Measurements from ENCODE around the gene GATAD2B.
A peak's percentile ranks its signal among the peaks of the same experiment; 100 is the strongest.

GATAD2B gene

GRCh38 chr1:153945795-153946621 lies 23.2 kb upstream of the GATAD2B start:
- Histone ChIP-seq H3K36me3 (ENCODE audit: insufficient read depth, low read length) (peaks cover 4% of the 10 kb centered on the region; the same call in 1 of the 2 replicates), H3K27ac (peak overlapping the region; percentile 50; the same call in 1 of the 2 replicates), H3K4me3 (peak overlapping the region; percentile 92), H3K9me3 (ENCODE audit: low read depth, low read length) (no peaks in the 10 kb centered on the region), H3K9ac (ENCODE audit: insufficient read length) (peak overlapping the region; percentile 84)
- TF ChIP-seq EZH2 (IDR thresholded peaks at IDR 0.05): no peak
- TF ChIP-seq FOXP2 (optimal IDR thresholded peaks at IDR 0.05; ENCODE audit: control extremely low read depth, extremely low read length, insufficient read depth): no peak
- no peak for TF ChIP-seq POLR2AphosphoS5 (IDR thresholded peaks at IDR 0.05; ENCODE audit: borderline replicate concordance, low read depth, low read length)
- no peak for DNase-seq (ENCODE audit: low read depth, low spot score)

GRCh38 chr1:153945131-153945794 lies 22.5 kb upstream of the GATAD2B start:
- Histone ChIP-seq H3K27ac (peak overlapping the region; percentile 63), H3K36me3 (ENCODE audit: insufficient read depth, low read length) (peaks cover 4% of the 10 kb centered on the region; the same call in 1 of the 2 replicates), H3K9ac (ENCODE audit: insufficient read length) (peak overlapping the region; percentile 84), H3K4me3 (peak overlapping the region; percentile 92), H3K9me3 (ENCODE audit: low read depth, low read length) (no peaks in the 10 kb centered on the region)
- TF ChIP-seq FOXP2 (optimal IDR thresholded peaks at IDR 0.05; ENCODE audit: control extremely low read depth, extremely low read length, insufficient read depth) (no peak), POLR2AphosphoS5 (IDR thresholded peaks at IDR 0.05; ENCODE audit: borderline replicate concordance, low read depth, low read length) (no peak; the same call in 1 of the 2 replicates), EZH2 (IDR thresholded peaks at IDR 0.05) (no peak)
- DNase-seq (ENCODE audit: low read depth, low spot score): no peak

- TF ChIP-seq POLR2AphosphoS5 (IDR thresholded peaks at IDR 0.05; ENCODE audit: borderline replicate concordance, low read depth, low read length) (no peak), FOXP2 (optimal IDR thresholded peaks at IDR 0.05; ENCODE audit: control extremely low read depth, extremely low read length, insufficient read depth) (no peak), EZH2 (IDR thresholded peaks at IDR 0.05) (no peak)
- Histone ChIP-seq H3K27ac (peak overlapping the region; percentile 63), H3K9ac (ENCODE audit: insufficient read length) (no peak overlapping the region), H3K36me3 (ENCODE audit: insufficient read depth, low read length) (no peaks in the 10 kb centered on the region; the same call in 1 of the 2 replicates), H3K9me3 (ENCODE audit: low read depth, low read length) (no peaks in the 10 kb centered on the region), H3K4me3 (peak overlapping the region; percentile 92)
- DNase-seq (ENCODE audit: low read depth, low spot score): no peak
Measured at GRCh38 chr1:153944827-153945117, 22.0 kb upstream of the GATAD2B start.

- TF ChIP-seq EZH2 (IDR thresholded peaks at IDR 0.05) (no peak), FOXP2 (optimal IDR thresholded peaks at IDR 0.05; ENCODE audit: control extremely low read depth, extremely low read length, insufficient read depth) (no peak), POLR2AphosphoS5 (IDR thresholded peaks at IDR 0.05; ENCODE audit: borderline replicate concordance, low read depth, low read length) (no peak)
- Histone ChIP-seq H3K9ac (ENCODE audit: insufficient read length) (no peak overlapping the region), H3K27ac (peak overlapping the region; percentile 63), H3K9me3 (ENCODE audit: low read depth, low read length) (no peaks in the 10 kb centered on the region), H3K4me3 (peak overlapping the region; percentile 92; the same call in 1 of the 2 replicates), H3K36me3 (ENCODE audit: insufficient read depth, low read length) (no peaks in the 10 kb centered on the region)
- no peak for DNase-seq (ENCODE audit: low read depth, low spot score)
Measured at GRCh38 chr1:153944005-153944826, 21.4 kb upstream of the GATAD2B start.

DNA sequence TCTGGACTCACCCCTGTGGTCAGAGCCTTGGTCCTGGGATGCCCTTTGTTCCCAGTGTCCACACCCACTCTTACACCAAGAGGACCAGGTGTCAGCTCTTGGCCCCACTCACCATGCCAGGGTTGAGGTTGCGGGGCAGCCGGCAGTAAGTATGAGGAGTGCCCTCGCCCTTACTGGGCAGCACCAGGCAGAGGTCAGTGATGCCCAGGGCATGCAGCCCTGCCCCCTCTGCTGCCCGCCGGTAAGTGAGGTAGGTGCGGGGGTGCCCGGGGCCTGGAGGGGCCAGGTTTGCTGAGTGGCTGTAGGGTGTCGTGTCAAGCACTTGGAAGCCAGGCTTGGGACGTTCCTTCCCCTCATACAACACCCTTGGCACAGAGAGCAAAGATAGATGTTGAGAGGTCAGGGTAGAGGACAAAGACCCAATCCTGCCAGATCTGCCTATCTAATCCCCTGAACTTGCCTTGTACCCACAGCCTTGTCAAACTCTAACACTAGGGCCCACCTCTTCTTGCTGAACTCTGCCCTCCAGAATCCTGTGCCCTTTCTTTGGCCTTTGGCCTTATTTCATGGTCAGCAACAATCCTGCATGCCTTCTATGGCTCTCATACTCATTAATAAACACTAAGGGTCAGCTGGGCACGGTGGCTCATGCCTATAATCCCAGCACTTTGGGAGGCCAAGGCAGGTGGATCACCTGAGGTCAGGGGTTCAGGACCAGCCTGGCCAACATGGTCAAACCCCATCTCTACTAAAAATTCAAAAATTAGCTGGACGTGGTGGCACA lies 20.2 kb upstream of the GATAD2B start:
- no peaks in the 10 kb centered on the region; the same call in 1 of the 2 replicates for H3K36me3 ChIP-seq (ENCODE audit: insufficient read depth, low read length)
- no peaks in the 10 kb centered on the region for H3K9me3 ChIP-seq (ENCODE audit: low read depth, low read length)
- H3K9ac ChIP-seq (ENCODE audit: insufficient read length): no peak overlapping the region
- DNase-seq (ENCODE audit: low read depth, low spot score): no peak
- no peak overlapping the region for H3K27ac ChIP-seq
- H3K4me3 ChIP-seq: no peak overlapping the region
- TF ChIP-seq POLR2AphosphoS5 (IDR thresholded peaks at IDR 0.05; ENCODE audit: borderline replicate concordance, low read depth, low read length): no peak
- no peak for TF ChIP-seq FOXP2 (optimal IDR thresholded peaks at IDR 0.05; ENCODE audit: control extremely low read depth, extremely low read length, insufficient read depth)
- no peak for TF ChIP-seq EZH2 (IDR thresholded peaks at IDR 0.05)

GRCh38 chr1:153941826-153942725 lies 19.3 kb upstream of the GATAD2B start:
- H3K36me3 ChIP-seq (ENCODE audit: insufficient read depth, low read length): peaks cover under 1% of the 10 kb centered on the region; the same call in 1 of the 2 replicates
- no peaks in the 10 kb centered on the region for H3K9me3 ChIP-seq (ENCODE audit: low read depth, low read length)
- DNase-seq (ENCODE audit: low read depth, low spot score): no peak
- no peak overlapping the region for H3K27ac ChIP-seq
- no peak for TF ChIP-seq EZH2 (IDR thresholded peaks at IDR 0.05)
- no peak for TF ChIP-seq FOXP2 (optimal IDR thresholded peaks at IDR 0.05; ENCODE audit: control extremely low read depth, extremely low read length, insufficient read depth)
- TF ChIP-seq POLR2AphosphoS5 (IDR thresholded peaks at IDR 0.05; ENCODE audit: borderline replicate concordance, low read depth, low read length): no peak
- H3K9ac ChIP-seq (ENCODE audit: insufficient read length): no peak overlapping the region
- no peak overlapping the region for H3K4me3 ChIP-seq

DNA sequence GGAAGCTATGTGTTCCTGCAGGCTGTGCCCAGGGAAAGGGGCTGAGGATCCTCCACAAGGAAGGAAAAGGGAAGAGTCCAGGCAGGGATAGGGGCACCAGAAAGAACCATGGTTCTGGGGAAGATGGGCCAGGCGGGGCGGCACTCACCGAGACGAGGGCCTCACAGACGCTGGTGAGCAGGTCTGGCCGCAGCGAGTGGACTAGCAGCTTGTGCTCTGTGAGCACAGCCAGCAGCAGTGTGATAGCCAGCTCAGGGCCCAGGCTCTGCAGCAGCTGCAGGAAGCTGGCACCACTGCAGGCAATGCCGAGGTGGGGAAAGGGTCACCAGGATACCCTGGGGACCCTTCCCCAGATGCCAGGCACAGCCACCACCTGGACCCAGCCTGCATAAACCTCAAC lies 18.0 kb upstream of the GATAD2B start:
- no peak for DNase-seq (ENCODE audit: low read depth, low spot score)
- H3K4me3 ChIP-seq: no peak overlapping the region
- no peaks in the 10 kb centered on the region for H3K9me3 ChIP-seq (ENCODE audit: low read depth, low read length)
- H3K9ac ChIP-seq (ENCODE audit: insufficient read length): no peak overlapping the region
- H3K27ac ChIP-seq: no peak overlapping the region
- peaks cover 13% of the 10 kb centered on the region; the same call in 1 of the 2 replicates for H3K36me3 ChIP-seq (ENCODE audit: insufficient read depth, low read length)
- TF ChIP-seq FOXP2 (optimal IDR thresholded peaks at IDR 0.05; ENCODE audit: control extremely low read depth, extremely low read length, insufficient read depth) (no peak), EZH2 (IDR thresholded peaks at IDR 0.05) (no peak), POLR2AphosphoS5 (IDR thresholded peaks at IDR 0.05; ENCODE audit: borderline replicate concordance, low read depth, low read length) (no peak)
